Astrocyte of the cerebellum (primary cell): Measurements from ENCODE around the gene SLC5A11.
"Not testable (repeated sequence)": the region's sequence is repeated elsewhere in the genome, so short reads cannot be mapped to it uniquely, and the experiment has no call there.

Experiments
- DNase-seq: peaks from one replicate; pipeline ENCODE4 v3.0.0-alpha.2; 2011; ENCODE audit warnings: low read depth
- H3K4me3 ChIP-seq: 2 replicates; pipeline ENCODE4 v1.5.1; 2011; ENCODE audit warnings: mild to moderate bottlenecking, low read depth, low read length, moderate library complexity
- in situ Hi-C: cut with HindIII; loops from 2 replicates; pipeline ENCODE4 v1.10.0; 2017; ENCODE audit warnings: low sequenced_read_pairs
- TF ChIP-seq, protein P1 (sequence below): IDR thresholded peaks from 2 replicates; pipeline ENCODE4 v1.5.1; 2012; ENCODE audit warnings: low read length, low read depth, moderate library complexity, mild to moderate bottlenecking; ENCODE audit errors: missing control alignments

SLC5A11 gene

DNA sequence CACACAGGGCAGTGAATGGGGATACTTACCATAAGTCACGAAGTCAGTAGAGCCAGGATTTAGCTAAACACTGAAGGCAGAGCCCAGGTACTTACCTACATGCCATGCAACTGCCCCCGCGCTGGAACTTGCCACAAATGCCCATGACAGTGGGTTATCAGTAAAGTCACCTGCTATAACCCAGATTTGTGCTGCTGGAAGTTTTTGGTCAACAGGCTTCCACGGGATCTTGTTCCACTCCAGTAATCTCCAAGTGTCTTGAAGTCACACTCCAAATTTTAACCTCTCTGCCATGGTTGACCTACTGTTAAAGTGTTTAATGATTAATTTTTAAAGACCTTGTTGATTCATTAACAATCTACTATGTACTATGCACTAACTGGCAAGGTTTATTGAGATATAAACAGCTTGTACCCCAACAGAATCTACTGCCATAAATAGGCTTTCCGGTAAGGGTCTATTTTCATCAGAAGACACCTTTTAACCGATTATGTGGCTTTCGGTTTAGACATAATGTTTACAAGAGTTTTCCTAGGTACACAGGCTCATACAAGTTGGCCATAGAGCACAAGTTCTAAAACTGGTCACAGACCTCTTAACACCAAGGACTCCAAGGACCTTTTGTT is 6.3 kb upstream of the SLC5A11 start:
- DNase-seq = no peak
- TF ChIP-seq, protein P1, sequence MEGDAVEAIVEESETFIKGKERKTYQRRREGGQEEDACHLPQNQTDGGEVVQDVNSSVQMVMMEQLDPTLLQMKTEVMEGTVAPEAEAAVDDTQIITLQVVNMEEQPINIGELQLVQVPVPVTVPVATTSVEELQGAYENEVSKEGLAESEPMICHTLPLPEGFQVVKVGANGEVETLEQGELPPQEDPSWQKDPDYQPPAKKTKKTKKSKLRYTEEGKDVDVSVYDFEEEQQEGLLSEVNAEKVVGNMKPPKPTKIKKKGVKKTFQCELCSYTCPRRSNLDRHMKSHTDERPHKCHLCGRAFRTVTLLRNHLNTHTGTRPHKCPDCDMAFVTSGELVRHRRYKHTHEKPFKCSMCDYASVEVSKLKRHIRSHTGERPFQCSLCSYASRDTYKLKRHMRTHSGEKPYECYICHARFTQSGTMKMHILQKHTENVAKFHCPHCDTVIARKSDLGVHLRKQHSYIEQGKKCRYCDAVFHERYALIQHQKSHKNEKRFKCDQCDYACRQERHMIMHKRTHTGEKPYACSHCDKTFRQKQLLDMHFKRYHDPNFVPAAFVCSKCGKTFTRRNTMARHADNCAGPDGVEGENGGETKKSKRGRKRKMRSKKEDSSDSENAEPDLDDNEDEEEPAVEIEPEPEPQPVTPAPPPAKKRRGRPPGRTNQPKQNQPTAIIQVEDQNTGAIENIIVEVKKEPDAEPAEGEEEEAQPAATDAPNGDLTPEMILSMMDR = no peak
- in situ Hi-C loops = no loop called here
- no peak overlapping the region for H3K4me3 ChIP-seq

DNA sequence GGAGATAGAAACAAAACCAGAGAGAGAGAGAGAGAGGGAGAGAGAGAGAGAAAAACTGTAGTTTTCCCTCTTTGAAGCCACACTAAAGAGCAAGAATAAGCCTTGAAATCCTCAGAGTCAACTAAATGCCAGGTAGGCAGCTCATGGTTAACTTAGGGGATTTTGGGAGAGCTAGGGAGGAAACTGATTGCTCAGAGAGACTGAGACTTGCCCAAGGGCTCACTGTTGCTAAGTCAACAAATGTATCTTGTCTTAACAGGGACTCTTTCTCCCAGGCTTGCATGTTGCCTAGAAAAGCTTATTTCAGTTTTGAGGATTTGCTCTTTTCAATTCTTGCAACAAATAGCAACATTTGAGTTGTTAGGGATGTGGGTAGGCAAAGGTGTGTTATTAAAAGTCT is 4.5 kb upstream of the SLC5A11 start:
- in situ Hi-C loops = no loop called here
- no peak for DNase-seq
- TF ChIP-seq, protein P1 = no peak
- no peak overlapping the region for H3K4me3 ChIP-seq

DNA sequence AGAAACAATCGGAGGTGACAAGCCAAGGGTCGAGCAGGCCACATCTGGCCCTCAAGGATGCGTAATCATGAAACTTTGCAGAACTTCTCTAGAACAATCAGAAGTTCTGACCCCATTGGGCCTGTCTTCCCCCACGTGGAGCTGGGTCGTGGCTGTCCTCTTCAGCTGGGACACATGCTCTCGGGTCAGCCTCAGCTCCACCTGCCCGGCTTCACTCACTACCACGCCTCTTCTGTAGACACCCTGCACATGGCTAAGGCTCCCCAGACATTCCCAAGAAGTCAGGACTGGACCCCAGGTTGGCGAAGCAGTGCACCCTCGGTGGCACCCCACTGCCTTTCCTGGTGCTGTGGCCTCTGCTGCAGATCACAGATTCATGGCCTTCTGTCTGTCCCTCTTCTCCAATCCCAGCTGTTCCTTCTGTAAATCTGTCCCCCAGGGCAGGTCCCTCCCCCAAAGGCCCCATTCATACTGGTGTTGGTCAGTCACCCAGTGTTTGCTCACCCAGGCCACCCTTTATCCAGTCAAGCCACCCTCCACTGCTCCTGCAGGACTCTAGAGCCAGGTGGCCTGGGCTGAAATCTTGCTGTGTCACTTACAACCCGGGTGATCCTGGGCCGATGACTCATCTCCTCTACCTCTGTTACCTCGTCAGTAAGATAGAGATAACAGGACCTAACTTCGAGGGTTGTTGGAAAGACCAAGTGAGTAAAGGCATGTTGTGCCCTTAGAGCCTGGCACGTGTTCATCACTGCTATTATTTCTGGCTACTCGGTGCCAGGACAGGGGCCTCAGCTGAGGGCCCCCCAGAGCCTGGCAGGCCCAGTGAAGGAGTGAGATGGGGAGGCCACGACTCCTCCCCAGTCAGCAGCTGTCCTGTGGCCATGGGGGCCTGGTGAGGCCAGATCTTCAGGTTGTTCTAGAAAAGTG is 1.4 kb upstream of the SLC5A11 start:
- TF ChIP-seq, protein P1 = no peak
- in situ Hi-C loops = loop anchor here (5.0 kb wide), 2 partner anchors 68 to 93 kb away; no protein-coding TSS in a partner anchor
- H3K4me3 ChIP-seq = no peak overlapping the region
- no peak for DNase-seq

DNA sequence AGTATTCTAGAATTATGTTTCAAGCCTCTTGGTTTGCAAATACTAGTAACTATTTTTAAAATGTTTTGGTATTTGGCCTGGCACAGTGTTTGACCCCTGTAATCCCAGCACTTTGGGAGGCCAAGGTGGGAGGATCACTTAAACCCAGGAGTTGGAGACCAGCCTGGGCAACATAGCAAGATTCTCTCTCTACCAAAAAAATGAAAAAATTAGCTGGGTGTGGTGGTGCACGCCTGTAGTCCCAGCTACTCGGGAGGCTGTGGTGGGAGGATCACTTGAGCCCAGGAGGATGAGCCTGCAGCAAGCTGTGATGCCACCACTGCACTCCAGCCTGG is 765 bp upstream of the SLC5A11 start:
- in situ Hi-C loops = loop anchor here (5.0 kb wide), 2 partner anchors 67 to 92 kb away; no protein-coding TSS in a partner anchor
- H3K4me3 ChIP-seq, DNase-seq: not testable (repeated sequence)

DNA sequence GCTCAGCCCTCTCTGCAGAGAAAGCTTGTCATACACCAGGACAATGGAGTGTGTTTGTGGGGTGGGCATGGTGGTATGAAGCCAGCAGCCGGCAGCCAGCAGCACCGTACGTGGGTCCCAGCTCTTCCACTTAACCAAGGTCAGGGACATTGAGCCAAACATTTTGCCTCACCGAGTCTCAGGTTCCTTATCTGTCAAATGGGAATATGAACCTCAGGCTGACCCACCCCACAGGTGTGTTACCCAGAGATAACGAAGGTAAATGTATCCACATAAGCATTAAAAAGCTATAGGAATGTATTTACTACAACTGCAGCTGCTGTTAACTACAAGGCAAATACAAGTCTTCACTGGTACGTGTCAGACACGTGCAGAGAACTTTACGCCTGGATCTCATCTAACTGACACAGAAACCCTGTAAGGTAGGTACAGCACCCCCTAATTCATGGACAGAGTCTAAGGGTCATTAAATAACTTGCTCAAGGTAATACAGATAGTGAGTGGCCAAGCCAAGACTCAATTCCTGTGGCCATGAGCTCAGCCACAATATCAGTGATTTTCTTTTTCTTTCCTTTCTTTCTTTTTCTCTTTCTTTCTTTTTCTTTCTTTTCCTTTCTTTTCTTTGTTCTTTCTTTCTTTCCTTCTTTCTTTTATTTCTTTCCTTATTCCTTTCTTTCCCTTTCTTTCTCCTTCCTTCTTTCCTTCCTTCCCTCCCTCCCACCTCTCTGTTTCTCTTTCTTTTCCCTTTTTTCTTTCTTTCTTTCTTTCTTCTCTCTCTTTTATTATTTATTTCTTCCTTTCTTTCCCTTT is 990 bp downstream of the SLC5A11 start:
- TF ChIP-seq, protein P1 = no peak
- in situ Hi-C loops = loop anchor here (5.0 kb wide), 2 partner anchors 66 to 91 kb away; no protein-coding TSS in a partner anchor

DNA sequence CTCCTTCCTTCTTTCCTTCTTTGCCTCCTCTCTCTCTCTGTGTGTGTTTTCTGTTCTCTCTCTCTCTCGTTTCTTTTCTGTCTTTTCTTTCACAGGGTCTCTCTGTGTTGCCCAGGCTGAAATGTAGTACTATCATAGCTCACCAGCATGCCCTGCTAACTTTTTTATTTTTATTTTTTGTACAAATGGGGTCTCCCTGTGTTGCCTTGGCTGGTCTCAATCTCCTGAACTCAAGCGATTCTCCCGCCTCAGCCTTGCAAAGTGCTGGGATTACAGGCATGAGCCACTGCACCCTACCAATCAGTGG is 1.5 kb downstream of the SLC5A11 start:
- H3K4me3 ChIP-seq = no peak overlapping the region
- TF ChIP-seq, protein P1 = no peak
- DNase-seq = no peak
- in situ Hi-C loops = loop anchor here (5.0 kb wide), 2 partner anchors 65 to 90 kb away; no protein-coding TSS in a partner anchor

More for the DNA sequence above, 990 bp downstream of the SLC5A11 start:
- no peak for DNase-seq
- H3K4me3 ChIP-seq = no peak overlapping the region
